Caco-2 (cell line): ENCODE measurements around the gene MPPE1. TPM values are rescaled to one million over a fixed set of nuclear protein-coding genes. Genes with fewer than 3 reads are reported as not detected.

Experiments used
- BruUV-seq: library from RNA; stranded (reverse); fragments of 400-500 nt; replicated peaks from 2 replicates; lab custom pipeline; 2021; lab: Mats Ljungman, UMichigan
- CTCF ChIA-PET: fragments of 300-600 bp; sonication (Branson Sonifier 250); formaldehyde crosslinking; loops from one replicate; lab custom pipeline; 2022; ENCODE audit warnings: antibody characterized with exemption; lab: Charles Lee
- POLR2A ChIA-PET: fragments of 300-600 bp; sonication (Branson Sonifier 250); formaldehyde crosslinking; loops from one replicate; lab custom pipeline; 2022; ENCODE audit warnings: antibody characterized with exemption; lab: Charles Lee
- DNase-seq, 2 experiments: peaks; one replicate each; pipeline versions ENCODE4 v3.0.0 to v3.0.0-alpha.2; 2020 to 2022
- H3K27me3 ChIP-seq: replicated peaks from 2 replicates; pipeline ENCODE4 v1.6.0; 2011; ENCODE audit warnings: low read length; ENCODE audit not compliant: control insufficient read depth, insufficient read depth
- H3K36me3 ChIP-seq: 2 replicates; pipeline ENCODE4 v1.5.1; 2011; ENCODE audit warnings: low read length; ENCODE audit not compliant: control insufficient read depth, insufficient read depth
- H3K4me1 ChIP-seq: fragments of 250-450 bp; sonication (Bioruptor Pico); 2 replicates; pipeline ENCODE4 v1.5.1; 2020; ENCODE audit warnings: mild to moderate bottlenecking
- H3K4me3 ChIP-seq: 2 replicates; pipeline ENCODE4 v1.5.1; 2011; ENCODE audit warnings: low read depth, mild to moderate bottlenecking, control low read depth, low read length
- H3K9me3 ChIP-seq: fragments of 250-450 bp; sonication (Bioruptor Pico); 2 replicates; pipeline ENCODE4 v1.5.1; 2020; ENCODE audit warnings: mild to moderate bottlenecking, moderate library complexity
- H3K27ac Mint-ChIP-seq: one replicate; pipeline ENCODE4 v1.8.0; 2022; ENCODE audit warnings: mixed read lengths; ENCODE audit not compliant: unreplicated experiment
- H3K27me3 Mint-ChIP-seq: one replicate; pipeline ENCODE4 v1.8.0; 2022; ENCODE audit warnings: mixed read lengths; ENCODE audit not compliant: insufficient read depth, unreplicated experiment
- H3K36me3 Mint-ChIP-seq: one replicate; pipeline ENCODE4 v1.8.0; 2022; ENCODE audit warnings: mild to moderate bottlenecking, mixed read lengths; ENCODE audit not compliant: insufficient read depth, unreplicated experiment
- H3K4me1 Mint-ChIP-seq: one replicate; pipeline ENCODE4 v1.8.0; 2022; ENCODE audit warnings: low read depth, mixed read lengths; ENCODE audit not compliant: unreplicated experiment
- H3K4me3 Mint-ChIP-seq: one replicate; pipeline ENCODE4 v1.8.0; 2022; ENCODE audit warnings: mild to moderate bottlenecking, moderate library complexity, mixed read lengths; ENCODE audit not compliant: unreplicated experiment
- H3K9me3 Mint-ChIP-seq: one replicate; pipeline ENCODE4 v1.8.0; 2022; ENCODE audit warnings: mixed read lengths; ENCODE audit not compliant: unreplicated experiment
- intact Hi-C: fragments of 100-400 bp; cut with micrococcal nuclease; formaldehyde crosslinking; loops from one replicate; pipeline ENCODE4 v1.10.0; 2022; ENCODE audit not compliant: unreplicated experiment
- total RNA-seq: library from RNA; stranded (reverse); gene quantifications from 2 replicates; pipeline ENCODE4 v1.2.3, GENCODE V29; 2022
- TF ChIP-seq, protein P1 (sequence below), 2 experiments: fragments of 200-600 bp in 1 of 2; IDR thresholded peaks; 1 replicate in 1 of 2; 2 replicates in 1 of 2; pipeline versions ENCODE4 v1.5.1 to v1.8.0; 2011 to 2022; ENCODE audit warnings: antibody characterized with exemption in 1 of 2, control low read depth in 1 of 2, inconsistent platforms in 1 of 2, low read depth in 1 of 2, low read length in 1 of 2, mild to moderate bottlenecking in 1 of 2, moderate library complexity in 1 of 2; ENCODE audit not compliant: insufficient read depth in 1 of 2, severe bottlenecking in 1 of 2, unreplicated experiment in 1 of 2

MPPE1 gene
- total RNA-seq, 1 experiment from 2014 or later = 52.6 TPM

DNA sequence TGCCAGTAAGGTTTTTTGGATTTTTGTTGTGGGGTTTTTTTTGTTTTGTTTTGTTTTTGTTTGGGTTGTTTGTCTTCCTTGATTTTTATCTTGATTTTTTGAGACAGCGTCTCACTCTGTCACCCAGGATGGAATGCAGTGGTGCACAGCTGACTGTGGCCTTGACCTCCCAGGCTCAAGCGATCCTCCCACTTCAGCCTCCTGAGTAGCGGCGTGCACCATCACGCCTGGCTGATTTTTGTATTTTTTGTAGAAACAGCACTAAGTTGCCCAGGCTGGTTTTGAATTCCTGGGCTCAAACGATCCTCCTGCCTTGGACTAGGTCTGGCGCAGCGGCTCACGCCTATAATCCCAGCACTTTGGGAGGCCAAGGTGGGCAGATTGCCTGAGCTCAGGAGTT is 16.4 kb downstream of the MPPE1 start:
- H3K4me1 Mint-ChIP-seq = peaks cover 15% of the 10 kb centered on the region
- POLR2A ChIA-PET = no interaction called here
- DNase-seq = no peak
- TF ChIP-seq, protein P1, sequence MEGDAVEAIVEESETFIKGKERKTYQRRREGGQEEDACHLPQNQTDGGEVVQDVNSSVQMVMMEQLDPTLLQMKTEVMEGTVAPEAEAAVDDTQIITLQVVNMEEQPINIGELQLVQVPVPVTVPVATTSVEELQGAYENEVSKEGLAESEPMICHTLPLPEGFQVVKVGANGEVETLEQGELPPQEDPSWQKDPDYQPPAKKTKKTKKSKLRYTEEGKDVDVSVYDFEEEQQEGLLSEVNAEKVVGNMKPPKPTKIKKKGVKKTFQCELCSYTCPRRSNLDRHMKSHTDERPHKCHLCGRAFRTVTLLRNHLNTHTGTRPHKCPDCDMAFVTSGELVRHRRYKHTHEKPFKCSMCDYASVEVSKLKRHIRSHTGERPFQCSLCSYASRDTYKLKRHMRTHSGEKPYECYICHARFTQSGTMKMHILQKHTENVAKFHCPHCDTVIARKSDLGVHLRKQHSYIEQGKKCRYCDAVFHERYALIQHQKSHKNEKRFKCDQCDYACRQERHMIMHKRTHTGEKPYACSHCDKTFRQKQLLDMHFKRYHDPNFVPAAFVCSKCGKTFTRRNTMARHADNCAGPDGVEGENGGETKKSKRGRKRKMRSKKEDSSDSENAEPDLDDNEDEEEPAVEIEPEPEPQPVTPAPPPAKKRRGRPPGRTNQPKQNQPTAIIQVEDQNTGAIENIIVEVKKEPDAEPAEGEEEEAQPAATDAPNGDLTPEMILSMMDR (IDR thresholded peaks at IDR 0.05; ENCODE audit: insufficient read depth in 1 of 2, low read depth in 1 of 2, low read length in 1 of 2, severe bottlenecking in 1 of 2, unreplicated experiment in 1 of 2) = no peak
- no TSS peak for BruUV-seq
- no peaks in the 10 kb centered on the region; the same call in 1 of the 2 replicates for H3K36me3 ChIP-seq
- no peak overlapping the region for H3K27ac Mint-ChIP-seq
- H3K4me3 Mint-ChIP-seq = no peak overlapping the region
- H3K27me3 Mint-ChIP-seq = no peaks in the 10 kb centered on the region
- peaks cover 26% of the 10 kb centered on the region for H3K4me1 ChIP-seq
- H3K36me3 Mint-ChIP-seq = peaks cover 53% of the 10 kb centered on the region
- CTCF ChIA-PET = no interaction called here
- no peaks in the 10 kb centered on the region for H3K9me3 ChIP-seq
- H3K27me3 ChIP-seq = no peaks in the 10 kb centered on the region
- intact Hi-C loops = no loop called here
- no peaks in the 10 kb centered on the region for H3K9me3 Mint-ChIP-seq
- H3K4me3 ChIP-seq = no peak overlapping the region

DNA sequence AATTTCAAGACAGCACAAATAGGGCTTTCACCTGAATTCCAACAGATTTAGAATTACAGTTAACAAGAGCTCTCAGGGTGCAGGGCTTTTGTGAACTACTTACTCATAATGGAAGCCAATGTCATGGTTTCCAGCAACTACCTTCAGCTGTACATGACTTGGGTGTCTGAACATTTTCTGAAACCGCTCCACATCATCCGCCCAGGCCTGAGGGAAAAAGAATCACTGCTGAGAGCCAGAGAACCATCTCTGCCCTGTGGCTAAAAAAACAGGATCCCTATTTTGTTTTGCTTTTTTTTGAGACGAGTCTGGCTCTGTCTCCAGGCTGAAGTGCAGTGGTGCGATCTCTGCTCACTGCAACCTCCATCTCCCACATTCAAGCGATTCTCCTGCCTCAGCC is 18.8 kb downstream of the MPPE1 start:
- TF ChIP-seq, protein P1 (IDR thresholded peaks at IDR 0.05; ENCODE audit: insufficient read depth in 1 of 2, low read depth in 1 of 2, low read length in 1 of 2, severe bottlenecking in 1 of 2, unreplicated experiment in 1 of 2) = no peak
- Histone ChIP-seq H3K9me3 (no peaks in the 10 kb centered on the region), H3K4me1 (peaks cover 46% of the 10 kb centered on the region), H3K36me3 (no peaks in the 10 kb centered on the region), H3K27me3 (no peaks in the 10 kb centered on the region), H3K4me3 (no peak overlapping the region)
- Mint-ChIP-seq H3K36me3 (peaks cover 61% of the 10 kb centered on the region), H3K4me1 (peaks cover 27% of the 10 kb centered on the region), H3K4me3 (no peak overlapping the region), H3K27me3 (no peaks in the 10 kb centered on the region), H3K9me3 (no peaks in the 10 kb centered on the region), H3K27ac (no peak overlapping the region)
- ChIA-PET CTCF (no interaction called here), POLR2A (no interaction called here)
- BruUV-seq = no TSS peak
- DNase-seq = no peak
- intact Hi-C loops = loop anchor here (5.0 kb wide), 1 partner anchor 37 kb away; the partner anchor contains the start of gene CHMP1B

DNA sequence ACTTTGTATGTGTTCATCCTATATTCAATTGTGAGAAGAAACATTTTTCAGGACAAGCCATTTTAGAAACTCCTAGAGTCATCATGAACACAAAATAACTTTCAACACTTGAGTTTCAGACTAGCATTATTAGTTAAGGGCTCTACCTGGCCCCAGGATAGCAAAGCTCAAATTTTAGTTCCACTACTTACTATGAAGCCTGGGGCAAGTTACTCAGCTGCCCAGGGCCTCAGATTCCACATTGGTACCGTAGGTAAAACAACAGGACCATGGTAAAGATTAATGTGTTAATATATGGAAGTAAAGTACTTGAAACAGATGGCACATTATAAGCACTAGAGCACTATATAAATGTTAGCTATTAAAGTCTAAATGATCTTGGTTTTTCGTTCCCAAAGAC is 19.4 kb downstream of the MPPE1 start:
- H3K9me3 ChIP-seq = no peaks in the 10 kb centered on the region
- Mint-ChIP-seq H3K4me1 (peaks cover 28% of the 10 kb centered on the region), H3K27me3 (no peaks in the 10 kb centered on the region), H3K9me3 (no peaks in the 10 kb centered on the region), H3K27ac (peak overlapping the region; percentile 78), H3K4me3 (no peak overlapping the region), H3K36me3 (peaks cover 60% of the 10 kb centered on the region)
- no peaks in the 10 kb centered on the region for H3K27me3 ChIP-seq
- no TSS peak for BruUV-seq
- TF ChIP-seq, protein P1 (IDR thresholded peaks at IDR 0.05; ENCODE audit: insufficient read depth in 1 of 2, low read depth in 1 of 2, low read length in 1 of 2, severe bottlenecking in 1 of 2, unreplicated experiment in 1 of 2) = no peak
- CTCF ChIA-PET = no interaction called here
- intact Hi-C loops = loop anchor here (5.0 kb wide), 1 partner anchor 36 kb away; the partner anchor contains the start of gene CHMP1B
- no peaks in the 10 kb centered on the region for H3K36me3 ChIP-seq
- H3K4me1 ChIP-seq = peaks cover 46% of the 10 kb centered on the region
- DNase-seq = no peak
- H3K4me3 ChIP-seq = no peak overlapping the region
- POLR2A ChIA-PET = no interaction called here
